ENCODE measurements around the gene CHD2.

Gene CHD2

GRCh38 chr15:92885224-92886041 lies 14.7 kb upstream of the CHD2 start:
- DNase-seq = no peak

- no peak for DNase-seq
Measured at GRCh38 chr15:92886042-92886537, 14.0 kb upstream of the CHD2 start.

GRCh38 chr15:92886815-92887214 lies 13.3 kb upstream of the CHD2 start:
- no peak for DNase-seq

GRCh38 chr15:92887869-92888268 lies 12.3 kb upstream of the CHD2 start:
- DNase-seq = no peak

- DNase-seq = no peak
Measured at GRCh38 chr15:92889390-92890107, 10.6 kb upstream of the CHD2 start.

GRCh38 chr15:92891533-92892200 lies 8.5 kb upstream of the CHD2 start:
- no peak for DNase-seq

GRCh38 chr15:92892201-92892555 lies 7.9 kb upstream of the CHD2 start:
- no peak for DNase-seq

- DNase-seq = no peak
Measured at GRCh38 chr15:92893200-92893599, 6.9 kb upstream of the CHD2 start.

GRCh38 chr15:92896561-92896960 lies 3.6 kb upstream of the CHD2 start:
- DNase-seq = no peak

GRCh38 chr15:92897620-92898019 lies 2.5 kb upstream of the CHD2 start:
- DNase-seq = no peak

GRCh38 chr15:92898988-92899582 lies 1.0 kb upstream of the CHD2 start:
- no peak for DNase-seq

- DNase-seq = no peak
Measured at GRCh38 chr15:92899601-92899947, 550 bp upstream of the CHD2 start.

GRCh38 chr15:92900731-92901071 lies 577 bp downstream of the CHD2 start:
- no peak for DNase-seq

- no peak for DNase-seq
Measured at GRCh38 chr15:92901072-92901761, 1.1 kb downstream of the CHD2 start.

- no peak for DNase-seq
Measured at GRCh38 chr15:92901995-92902394, 1.9 kb downstream of the CHD2 start.

GRCh38 chr15:92902737-92903593 lies 2.8 kb downstream of the CHD2 start:
- no peak for DNase-seq

GRCh38 chr15:92903631-92903965 lies 3.5 kb downstream of the CHD2 start:
- no peak for DNase-seq

GRCh38 chr15:92903966-92904721 lies 4.0 kb downstream of the CHD2 start:
- DNase-seq = peak; percentile 100

GRCh38 chr15:92904722-92905571 lies 4.8 kb downstream of the CHD2 start:
- DNase-seq = no peak

- DNase-seq = no peak
Measured at GRCh38 chr15:92906020-92906419, 5.9 kb downstream of the CHD2 start.

Measured in femur (tissue), 1 donor.